Germinal center (tissue), 1 donor: ENCODE results near the gene GAST.
"Not testable (repeated sequence)": the region's sequence is repeated elsewhere in the genome, so short reads cannot be mapped to it uniquely, and the experiment has no call there.

Source experiments
- DNase-seq: peaks from one replicate; pipeline ENCODE4 v3.0.0; 2012; ENCODE audit warnings: mixed read lengths, low spot score

GAST gene

DNA sequence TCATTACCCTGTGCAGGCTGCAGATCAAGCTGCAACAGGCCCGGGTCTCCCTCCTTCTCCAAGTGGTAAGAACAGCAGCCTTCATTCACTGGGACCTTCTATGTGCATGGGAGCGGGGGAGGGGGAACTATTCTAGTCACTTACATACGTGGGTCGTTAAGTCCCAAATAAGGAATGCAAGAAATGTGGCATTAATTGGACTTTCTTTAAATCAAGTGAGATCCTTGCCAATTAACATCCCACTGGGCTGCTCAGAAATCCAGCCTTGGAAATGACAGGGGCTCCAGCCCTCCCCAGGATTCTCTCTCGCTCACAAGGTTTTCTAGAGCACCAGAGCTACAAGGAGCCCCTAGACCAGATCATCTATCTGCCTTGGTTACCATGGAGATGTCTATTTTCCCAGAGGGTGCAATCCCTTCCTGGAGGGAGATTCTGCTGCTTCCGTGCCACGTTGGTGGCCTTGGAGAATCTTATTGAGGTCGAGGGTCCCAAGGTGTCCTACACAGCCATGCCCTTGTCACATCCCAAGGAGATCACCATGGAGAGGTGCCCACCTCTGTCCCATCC, 28.6 kb upstream of the GAST start:
- DNase-seq: no peak

DNA sequence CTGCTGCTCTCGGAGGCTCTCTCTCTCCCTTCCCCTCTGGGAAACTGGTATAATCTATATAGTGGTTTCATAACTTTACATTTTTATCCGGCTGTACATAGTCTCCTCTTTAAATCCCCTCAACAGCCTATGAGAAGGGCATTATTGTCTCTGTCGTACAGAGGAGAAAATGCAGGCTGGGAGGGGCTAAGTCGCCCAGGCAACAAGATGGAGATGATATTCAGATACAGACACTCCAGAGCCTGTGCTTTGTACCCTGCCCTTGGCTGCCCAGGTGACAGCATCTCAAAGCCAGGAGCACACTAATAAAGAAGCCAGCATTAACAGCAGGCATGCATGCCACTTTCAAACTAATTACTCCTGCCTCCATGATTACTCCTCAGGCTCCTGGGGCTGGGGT, 28.1 kb upstream of the GAST start:
- DNase-seq: no peak

DNA sequence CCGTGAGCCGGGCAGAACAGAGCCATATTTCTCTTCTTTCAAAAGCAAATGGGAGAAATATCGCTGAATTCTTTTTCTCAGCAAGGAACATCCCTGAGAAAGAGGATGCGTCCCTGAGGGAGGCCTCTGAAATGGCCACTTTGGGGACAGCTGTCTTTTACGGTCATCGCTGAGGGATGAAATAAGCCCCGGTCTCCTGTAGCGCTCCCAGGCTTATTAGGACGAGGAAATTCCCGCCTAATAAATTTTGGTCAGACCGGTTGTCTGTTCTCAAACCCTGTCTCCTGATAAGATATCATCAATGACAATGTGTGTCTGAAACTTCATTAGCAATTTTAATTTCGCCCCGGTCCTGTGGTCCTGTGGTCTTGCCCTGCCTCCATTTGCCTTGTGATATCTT, 26.4 kb upstream of the GAST start:
- DNase-seq: not testable (repeated sequence)

DNA sequence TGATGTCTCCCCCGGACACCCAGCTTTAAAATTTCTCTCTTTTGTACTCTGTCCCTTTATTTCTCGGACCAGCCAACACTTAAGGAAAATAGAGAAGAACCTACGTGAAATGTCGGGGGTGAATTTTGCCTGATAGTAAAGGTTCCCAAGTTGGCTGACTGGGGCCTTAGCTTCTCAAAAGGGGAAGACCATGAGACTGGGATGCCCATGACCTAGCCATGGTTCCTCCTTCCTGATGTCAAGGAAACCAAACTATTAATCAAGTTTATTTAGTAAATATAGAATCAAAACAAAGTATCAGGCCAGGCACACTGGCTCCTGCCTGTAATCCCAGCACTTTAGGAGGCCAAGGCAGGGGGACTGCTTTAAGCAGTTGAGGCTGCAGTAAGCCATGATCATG, 25.9 kb upstream of the GAST start:
- no peak for DNase-seq

DNA sequence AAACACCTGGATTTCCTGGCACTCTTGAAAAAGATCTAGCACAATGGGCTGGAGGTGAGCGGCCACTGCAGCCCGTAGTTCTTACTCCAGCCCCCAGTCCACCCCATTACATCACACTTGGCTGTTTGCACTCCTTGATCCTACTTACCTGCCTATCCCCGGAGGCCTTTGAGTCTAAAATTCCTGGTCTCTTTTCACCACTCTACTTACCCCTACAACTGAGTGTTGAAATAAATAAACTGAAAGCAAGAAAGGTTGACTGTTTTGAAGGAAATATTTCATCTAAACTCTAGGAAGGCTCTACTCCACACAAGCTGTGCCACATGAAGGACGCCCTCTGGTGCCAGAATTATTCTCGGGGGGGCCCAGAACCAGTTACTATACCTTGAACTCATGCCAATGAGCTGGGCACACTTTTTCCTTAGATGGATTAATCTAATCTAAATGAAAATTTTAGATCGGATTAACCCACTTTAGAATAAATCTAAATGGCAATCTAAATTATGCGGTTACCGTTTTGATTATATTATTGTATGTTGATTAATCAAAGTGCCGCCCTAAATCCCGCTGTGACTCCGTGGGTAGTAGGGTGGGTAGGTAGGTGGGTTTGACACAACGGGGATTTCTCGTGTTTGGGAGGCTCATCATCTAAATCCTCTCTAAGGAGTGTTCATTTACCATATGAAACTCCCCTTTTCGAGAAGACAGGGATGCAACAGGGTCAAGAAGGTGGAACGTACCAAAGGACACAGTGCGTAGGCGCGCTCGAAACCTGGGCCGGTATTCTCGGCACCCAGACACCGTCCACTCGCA, 24.1 kb upstream of the GAST start:
- DNase-seq: no peak

DNA sequence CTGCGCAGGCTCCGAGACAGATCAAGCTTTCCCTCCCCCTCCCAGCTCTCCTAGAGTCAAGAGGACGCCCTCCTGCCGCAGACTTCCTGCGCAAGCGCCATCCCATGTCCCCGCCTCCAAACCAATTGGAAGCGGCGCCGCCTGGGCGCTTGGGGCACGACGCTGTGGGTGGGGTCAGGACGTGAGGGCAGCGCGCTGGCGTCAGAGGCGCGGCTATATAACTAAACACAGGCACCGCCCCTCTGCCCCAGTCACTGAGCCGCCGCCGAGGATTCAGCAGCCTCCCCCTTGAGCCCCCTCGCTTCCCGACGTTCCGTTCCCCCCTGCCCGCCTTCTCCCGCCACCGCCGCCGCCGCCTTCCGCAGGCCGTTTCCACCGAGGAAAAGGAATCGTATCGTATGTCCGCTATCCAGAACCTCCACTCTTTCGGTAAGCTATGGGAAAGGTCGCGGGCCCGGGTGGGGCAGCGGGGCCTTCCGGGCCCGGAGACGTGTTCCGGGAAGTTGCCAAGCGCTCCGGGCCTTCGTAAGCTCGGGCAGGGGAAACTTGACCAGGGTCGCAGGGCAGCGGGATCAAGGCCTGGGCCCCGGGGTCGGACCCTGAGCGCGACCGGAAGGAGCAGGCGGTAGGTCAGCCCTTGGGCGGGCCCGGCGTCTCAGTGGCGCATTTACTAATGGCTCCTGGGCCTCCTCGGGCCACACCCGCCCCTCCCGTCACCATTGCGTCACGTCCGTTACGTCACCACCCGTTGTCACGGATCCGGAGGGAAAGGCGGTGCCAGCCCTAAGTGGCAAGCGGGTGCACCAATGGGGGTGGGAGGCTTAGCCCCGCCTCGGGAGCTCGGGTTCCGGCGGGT, 23.3 kb upstream of the GAST start, which contains the start of gene EIF1:
EIF1 (plus strand) TSS at position 245 of the 856 bp plus-strand sequence; CDS start at position 399, 154 bp downstream.
- peak; percentile 96 for DNase-seq

DNA sequence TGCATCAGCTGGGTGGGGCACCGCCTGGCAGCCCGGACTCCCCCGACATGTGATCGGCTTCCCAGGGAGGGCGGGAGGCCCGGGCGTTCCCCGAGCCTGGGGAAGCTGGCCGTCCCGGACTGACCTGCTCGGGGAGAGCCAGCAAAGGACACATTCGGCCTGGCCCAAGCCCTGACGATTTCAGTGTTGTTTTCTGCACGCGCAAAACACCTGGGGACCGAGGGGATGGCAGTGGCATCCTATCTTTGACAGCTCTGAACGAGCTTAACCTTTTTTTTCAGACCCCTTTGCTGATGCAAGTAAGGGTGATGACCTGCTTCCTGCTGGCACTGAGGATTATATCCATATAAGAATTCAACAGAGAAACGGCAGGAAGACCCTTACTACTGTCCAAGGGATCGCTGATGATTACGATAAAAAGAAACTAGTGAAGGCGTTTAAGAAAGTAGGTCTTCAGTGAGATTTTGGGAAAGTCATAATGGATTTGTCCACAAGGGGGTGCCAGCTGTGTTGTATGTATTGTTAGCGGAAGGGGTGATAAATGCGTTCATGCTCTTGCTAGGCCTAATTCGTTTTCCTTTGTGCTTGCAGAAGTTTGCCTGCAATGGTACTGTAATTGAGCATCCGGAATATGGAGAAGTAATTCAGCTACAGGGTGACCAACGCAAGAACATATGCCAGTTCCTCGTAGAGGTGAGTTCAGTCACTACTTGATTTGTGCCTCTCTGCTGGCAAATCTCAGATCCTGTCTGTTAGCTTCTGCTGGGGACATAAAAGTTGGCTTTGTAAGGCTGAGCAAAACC, 22.4 kb upstream of the GAST start:
- DNase-seq: peak; percentile 48

DNA sequence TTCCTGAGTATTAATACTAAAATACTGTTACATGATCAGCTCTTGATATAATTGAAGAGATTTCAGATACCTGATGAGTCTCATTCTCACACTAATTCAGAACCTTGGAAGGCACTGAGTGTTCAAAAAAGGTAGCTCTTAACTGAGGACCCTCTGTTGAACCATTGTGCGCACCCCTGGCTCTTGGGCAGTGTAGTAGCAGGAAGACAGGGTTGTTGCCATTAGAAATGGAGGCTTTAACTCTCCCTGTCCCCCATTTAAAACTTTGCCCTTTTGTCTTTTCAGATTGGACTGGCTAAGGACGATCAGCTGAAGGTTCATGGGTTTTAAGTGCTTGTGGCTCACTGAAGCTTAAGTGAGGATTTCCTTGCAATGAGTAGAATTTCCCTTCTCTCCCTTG, 21.6 kb upstream of the GAST start:
- no peak for DNase-seq

DNA sequence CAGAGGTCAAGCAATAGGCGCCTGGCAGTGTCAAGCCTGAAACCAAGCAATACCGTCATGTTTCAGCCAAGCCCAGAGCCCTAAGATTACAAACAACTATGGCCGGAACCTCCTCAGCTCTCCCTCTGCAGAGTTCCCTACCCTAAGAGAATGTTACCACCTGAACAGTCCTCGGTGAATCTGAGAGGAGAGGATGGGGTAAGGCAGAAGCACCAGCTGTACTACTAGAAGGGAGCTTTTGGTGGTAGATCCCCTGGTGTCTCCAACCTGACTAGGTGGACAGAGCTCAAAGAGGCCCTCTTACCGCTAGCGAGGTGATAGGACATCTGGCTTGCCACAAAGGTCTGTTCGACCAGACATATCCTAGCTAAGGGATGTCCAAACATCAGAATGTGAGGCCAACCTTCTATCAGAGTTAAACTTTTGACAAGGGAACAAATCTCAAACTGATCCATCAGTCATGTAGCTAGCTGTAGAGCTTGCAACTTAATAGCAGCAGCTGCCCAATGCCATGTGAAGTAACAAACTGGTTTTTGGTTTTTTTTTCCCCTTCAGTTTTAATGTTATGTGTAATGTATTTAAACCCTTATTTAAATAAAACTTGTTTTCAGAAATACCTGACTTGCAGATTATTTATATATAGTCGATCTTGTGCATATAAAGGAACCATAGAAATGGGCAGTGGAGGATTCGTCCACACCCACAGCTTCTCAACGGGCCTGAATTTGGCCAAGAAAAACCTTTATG, 20.9 kb upstream of the GAST start:
- no peak for DNase-seq

DNA sequence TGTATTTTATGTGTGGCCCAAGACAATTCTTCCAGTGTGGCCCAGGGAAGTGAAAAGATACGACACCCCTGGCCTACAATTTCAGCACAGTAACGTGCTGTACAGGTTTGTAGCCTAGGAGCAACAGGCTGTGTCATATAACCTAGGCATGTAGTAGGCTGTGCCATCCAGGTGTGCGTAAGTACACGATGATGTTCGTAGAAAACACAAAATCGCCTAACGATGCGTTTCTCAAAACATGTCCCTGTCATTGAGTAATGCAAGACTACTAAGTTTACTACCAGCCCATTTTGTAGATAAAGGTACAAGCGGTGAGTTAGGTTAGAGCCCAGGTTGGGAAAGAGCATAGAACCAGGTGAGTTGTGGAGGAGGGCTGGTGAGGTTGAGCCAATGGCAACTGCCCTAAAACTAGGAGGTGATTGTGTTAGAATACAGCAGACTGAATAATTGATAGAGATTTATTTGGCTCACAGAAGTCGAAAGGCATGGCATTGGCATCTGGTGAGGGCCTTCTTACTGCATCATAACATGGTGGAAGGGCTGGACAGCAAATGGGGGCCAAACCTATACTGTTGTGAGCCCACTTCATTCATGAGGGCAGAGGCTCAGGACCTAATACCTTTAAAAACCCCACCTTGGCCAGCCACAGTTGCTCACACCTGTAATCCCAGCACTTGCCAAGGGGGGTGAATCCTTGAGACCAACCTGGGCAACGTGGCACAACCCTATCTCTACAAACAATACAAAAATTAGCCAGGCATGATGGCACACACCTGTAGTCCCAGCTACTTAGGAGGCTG, 19.2 kb upstream of the GAST start:
- DNase-seq: no peak

DNA sequence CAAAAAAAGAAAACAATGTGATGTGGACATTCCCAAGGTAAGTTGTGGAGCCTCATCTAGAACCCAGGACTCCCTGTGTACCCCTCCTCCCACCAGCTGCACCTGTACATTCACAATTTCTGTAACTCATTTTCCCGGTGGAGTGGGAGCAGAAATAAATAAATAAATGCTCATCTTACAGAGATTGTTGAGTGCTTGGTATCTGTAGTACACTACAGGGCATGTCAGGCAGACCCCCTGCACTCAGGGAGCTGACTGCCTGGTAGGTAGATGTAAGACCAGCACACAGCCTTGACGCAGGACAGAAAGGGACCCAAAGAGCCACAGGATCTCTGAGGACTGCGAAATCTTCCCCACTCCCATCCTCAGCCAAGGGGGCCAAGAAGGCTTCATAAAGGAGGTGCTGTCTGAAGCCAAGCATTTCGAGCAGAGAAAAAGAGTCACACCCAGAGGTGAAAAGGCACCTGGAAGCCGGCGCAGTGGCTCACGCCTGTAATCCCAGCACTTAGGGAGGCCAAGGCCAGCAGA, 16.9 kb upstream of the GAST start:
- DNase-seq: no peak

DNA sequence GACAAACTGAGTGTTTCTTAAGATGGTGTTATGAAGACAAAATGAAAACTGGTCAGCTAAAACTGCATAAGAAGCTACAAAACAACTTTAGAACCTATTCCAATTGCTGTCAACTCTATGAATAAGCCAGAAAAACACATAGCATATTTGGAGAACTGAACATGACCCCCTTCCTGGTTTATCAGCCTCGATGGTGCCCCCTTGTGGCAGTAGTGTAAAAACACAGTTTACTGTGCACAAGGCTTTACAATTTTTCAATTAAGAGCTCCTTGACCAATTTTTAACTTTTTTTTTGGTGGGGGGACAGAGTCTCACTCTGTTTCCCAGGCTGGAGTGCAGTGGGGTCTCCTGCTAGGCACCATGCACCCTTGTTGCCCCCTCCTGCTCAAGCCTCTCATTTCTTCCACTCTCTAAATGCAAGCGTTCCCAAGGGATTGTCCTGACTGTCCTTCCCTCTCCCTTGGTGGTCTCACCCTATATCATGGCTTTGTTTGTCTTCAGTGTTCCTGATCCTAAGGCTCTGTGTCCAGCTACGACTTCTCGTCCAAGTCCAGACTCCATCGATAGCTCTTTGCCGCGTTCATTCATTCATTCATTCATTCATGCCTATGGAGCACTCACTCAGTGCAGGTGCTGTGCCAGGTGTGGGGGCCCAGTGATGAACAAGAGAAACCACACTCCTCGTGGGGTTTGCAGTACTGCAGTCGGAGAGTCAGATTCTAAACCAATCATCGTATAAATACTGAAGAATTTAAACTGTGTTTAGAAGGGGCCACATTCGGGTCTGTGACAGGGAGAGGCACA, 16.0 kb upstream of the GAST start:
- peak; percentile 86 for DNase-seq

DNA sequence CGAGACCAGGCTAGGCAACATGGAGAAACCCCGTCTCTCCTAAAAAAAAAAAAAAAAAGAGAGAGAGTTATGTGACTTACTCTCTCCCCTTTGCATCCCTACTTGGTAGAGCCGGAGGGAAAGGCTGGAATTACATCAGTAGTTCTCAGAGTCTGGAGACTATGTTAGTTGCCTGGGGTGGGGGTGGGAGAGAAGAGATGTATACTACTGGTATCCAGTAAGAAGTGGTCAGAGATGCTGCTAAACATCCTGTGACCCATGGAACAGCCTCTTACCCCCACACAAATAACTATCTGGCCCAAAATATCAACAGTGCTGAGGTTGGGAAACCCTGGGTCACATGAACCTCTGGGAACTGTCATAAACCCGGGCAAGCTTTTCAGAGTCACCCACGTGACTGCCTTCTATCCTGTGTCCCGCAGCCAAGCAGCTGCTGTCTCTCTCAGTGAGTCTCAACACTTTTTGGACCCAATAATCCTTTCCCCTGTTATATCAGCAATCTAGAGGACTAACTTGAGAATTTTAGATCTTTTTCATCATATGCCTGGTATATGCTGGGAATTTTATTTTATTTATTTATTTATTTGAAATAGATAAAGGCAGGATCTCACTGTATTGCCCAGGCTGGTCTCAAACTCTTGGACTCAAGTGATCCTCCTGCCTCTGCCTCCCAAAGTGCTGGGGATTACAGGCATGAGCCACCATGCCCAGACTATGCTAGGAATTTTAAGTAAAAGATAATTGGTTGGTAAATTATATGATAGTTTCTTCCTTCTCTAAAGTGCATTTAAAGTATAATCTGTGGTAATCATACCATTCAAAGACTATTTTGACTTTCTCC, 14.8 kb upstream of the GAST start:
- DNase-seq: no peak

DNA sequence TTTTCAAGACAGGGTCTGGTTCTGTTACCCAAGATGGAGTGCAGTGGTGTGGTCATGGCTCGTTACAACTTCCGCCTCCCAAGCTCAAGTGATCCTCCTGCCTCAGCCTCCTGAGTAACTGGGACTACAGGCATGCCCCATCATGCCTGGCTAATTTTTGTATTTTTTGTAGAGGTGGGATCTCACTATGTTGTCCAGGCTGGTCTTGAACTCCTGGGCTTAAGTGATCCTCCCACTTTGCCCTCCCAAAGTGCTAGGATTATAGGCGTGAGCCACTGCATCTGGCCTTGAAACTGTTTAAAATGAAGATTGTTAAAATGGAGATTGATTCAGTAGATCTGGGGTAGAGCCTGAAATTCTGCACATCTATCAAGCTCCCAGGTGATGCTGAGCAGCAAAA, 11.3 kb upstream of the GAST start:
- DNase-seq: not testable (repeated sequence)

DNA sequence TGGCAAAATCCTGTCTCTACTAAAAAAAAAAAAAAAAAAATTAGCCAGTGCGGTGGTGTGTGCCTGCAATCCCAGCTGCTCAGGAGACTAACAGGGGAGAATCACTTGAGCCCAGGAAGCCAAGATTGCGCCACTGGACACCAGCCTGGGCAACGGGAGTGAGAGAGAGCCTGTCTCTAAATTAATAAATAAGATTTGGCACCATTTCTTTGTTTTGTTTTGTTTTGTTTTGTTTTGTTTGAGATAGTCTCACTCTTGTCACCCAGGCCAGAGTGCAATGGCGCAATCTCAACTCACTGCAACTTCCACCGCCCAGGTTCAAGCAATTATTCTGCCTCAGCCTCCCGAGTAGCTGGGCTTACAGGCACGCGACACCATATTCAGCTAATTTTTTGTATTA, 9.4 kb upstream of the GAST start:
- no peak for DNase-seq

DNA sequence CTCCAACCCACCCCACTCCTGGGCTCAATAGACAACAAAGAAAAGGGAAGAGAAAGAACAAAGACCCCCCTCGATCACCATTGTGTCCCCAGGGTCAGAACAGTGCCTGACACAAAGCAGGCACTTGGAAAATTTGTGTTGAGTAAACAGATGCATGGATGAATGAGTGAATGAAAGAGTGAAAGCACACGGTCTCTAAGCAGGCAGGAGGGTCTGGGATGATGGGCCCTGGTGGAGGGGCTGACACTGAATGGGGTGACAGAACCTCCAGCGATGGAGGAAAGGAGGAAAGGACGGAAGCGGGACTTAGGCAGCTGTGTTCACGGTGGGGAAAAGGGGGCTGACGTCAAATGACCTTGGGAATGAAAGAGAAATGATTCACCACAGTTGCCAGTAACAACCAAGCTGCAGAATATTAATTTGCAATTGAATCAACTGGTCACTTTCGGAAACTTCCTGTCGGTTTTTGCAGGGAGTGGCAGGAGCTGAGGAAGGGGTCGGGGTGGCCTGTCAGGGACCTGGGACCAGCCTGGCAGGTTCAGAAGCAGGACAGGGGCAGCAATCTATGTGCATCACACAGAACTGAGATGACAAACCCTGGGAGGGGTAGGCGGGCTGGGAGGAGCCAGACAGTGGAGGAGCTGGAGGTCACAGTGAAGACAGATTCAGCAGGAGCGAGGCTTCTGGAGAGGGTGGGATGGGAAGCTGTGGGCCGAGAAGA, 6.7 kb upstream of the GAST start:
- DNase-seq: no peak

DNA sequence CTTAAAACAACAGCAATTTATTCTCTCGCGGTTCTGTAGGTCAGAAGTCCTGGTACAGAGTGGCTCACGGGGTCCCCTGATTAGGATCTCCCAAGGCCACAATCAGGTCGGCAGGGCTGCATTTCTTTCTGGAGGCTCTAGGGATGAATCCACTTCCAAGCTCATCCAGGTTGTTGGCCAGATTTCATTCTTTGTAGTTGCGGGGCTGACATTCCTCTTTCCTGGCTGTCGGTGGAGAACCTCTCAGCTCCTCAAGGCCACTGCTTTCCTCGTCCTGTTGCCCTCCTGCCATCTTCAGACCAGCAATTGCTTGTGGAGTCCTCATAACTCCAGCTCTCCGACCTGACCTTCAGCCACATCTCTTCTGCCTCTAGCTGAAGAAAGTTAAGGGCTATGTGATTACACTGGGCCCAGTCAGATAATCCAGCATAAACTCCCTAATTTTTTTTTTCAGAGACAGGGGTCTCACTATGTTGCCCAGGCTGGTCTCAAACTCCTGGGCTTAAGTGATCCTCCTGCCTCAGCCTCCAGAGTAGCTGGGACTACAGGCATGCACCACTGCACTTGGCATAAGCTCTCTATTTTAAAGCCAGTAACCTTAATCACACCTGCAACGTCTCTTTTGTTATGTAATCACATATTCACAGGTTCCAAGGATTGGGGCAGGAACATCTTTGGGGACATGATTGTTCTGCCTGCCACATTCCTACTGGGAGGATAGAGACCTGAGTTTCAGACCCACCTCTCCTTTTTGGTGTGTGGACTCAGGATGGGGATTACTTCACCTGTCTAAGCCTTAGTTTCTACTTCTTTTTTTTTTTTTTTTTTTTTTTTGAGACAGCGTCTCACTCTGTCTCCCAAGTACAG, 4.1 kb upstream of the GAST start:
- DNase-seq: no peak
